A673 (cell line): ENCODE results near the gene C6orf58.

Experiments used
- EZH2 ChIP-seq: fragments of 200-600 bp; sonication (generic); IDR thresholded peaks from 2 replicates; pipeline ENCODE4 v1.6.1; 2017; ENCODE audit warnings: borderline replicate concordance, low read depth, mild to moderate bottlenecking, mixed read lengths, antibody characterized with exemption, low read length; ENCODE audit not compliant: poor library complexity, severe bottlenecking
- TF ChIP-seq, protein P1 (sequence below): fragments of 300-800, 200-600 bp; sonication (generic); conservative IDR thresholded peaks from 2 replicates; pipeline ENCODE4 v1.5.1; 2017; ENCODE audit warnings: low read depth, mild to moderate bottlenecking, antibody characterized with exemption, low read length, moderate library complexity, mixed read lengths

DNA sequence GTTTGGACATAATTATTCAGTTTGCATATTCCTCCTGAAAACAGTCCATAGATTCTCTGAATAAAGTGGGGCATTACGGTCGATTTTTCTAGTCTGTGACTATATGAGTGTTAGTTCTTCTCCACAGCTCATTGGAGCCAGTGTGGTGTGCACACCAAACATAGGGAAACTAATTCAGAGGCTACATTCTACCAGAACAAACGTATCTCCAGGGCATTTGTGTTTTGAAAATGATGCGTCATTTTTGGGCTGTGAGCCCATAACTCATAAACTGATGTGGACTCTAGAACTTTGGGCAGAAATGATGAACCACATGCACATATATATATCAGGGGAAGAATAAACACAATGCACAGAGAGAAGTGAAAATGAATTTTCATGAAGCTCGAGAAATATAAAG lies 41.8 kb downstream of the C6orf58 start:
- TF ChIP-seq, protein P1, sequence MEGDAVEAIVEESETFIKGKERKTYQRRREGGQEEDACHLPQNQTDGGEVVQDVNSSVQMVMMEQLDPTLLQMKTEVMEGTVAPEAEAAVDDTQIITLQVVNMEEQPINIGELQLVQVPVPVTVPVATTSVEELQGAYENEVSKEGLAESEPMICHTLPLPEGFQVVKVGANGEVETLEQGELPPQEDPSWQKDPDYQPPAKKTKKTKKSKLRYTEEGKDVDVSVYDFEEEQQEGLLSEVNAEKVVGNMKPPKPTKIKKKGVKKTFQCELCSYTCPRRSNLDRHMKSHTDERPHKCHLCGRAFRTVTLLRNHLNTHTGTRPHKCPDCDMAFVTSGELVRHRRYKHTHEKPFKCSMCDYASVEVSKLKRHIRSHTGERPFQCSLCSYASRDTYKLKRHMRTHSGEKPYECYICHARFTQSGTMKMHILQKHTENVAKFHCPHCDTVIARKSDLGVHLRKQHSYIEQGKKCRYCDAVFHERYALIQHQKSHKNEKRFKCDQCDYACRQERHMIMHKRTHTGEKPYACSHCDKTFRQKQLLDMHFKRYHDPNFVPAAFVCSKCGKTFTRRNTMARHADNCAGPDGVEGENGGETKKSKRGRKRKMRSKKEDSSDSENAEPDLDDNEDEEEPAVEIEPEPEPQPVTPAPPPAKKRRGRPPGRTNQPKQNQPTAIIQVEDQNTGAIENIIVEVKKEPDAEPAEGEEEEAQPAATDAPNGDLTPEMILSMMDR = no peak
- no peak for TF ChIP-seq EZH2
